ENCODE data around the gene RUSC2. TPM values are rescaled to one million over a fixed set of nuclear protein-coding genes. Genes with fewer than 3 reads are reported as not detected.

The RUSC2 gene
- total and polyA plus RNA-seq, 2 of the 13 experiments (the other 11 are each of a cell fraction or from before 2014, with no cell fraction given) = 2.8 to 3.3 TPM

GRCh38 chr9:35489313-35490154 is at the start of gene RUSC2 (continued):
- TF ChIP-seq ZNF318 (CRISPR knock-in tag; IDR thresholded peaks at IDR 0.05) = no peak
- TF ChIP-seq MLX (CRISPR knock-in tag; IDR thresholded peaks at IDR 0.05) = no peak
- TF ChIP-seq ZSCAN22 (CRISPR knock-in tag; IDR thresholded peaks at IDR 0.05) = 0 out of 2 replicates have a peak, but pooled peaks have one; percentile 57
- TF ChIP-seq MAFG (CRISPR knock-in tag; IDR thresholded peaks at IDR 0.05) = no peak
- TF ChIP-seq ZNF691 (CRISPR knock-in tag; IDR thresholded peaks at IDR 0.05; ENCODE audit: borderline replicate concordance, low read depth) = peak; percentile 45; the same call in 1 of the 2 replicates
- peak; percentile 70; the same call in 1 of the 2 replicates for TF ChIP-seq ZNF790 (CRISPR knock-in tag; IDR thresholded peaks at IDR 0.05; ENCODE audit: borderline replicate concordance)
- TF ChIP-seq MIER2 (CRISPR knock-in tag; IDR thresholded peaks at IDR 0.05) = 0 out of 2 replicates have a peak, but pooled peaks have one; percentile 9
- TF ChIP-seq GATAD2A (CRISPR knock-in tag; IDR thresholded peaks at IDR 0.05) = peak; percentile 40; the same call in 1 of the 2 replicates
- no peak for TF ChIP-seq CHD4 (IDR thresholded peaks at IDR 0.05; ENCODE audit: borderline replicate concordance, low read length)
- no peak for TF ChIP-seq ZBTB1 (CRISPR knock-in tag; IDR thresholded peaks at IDR 0.05; ENCODE audit: borderline replicate concordance)
- no peak for TF ChIP-seq MIER3 (CRISPR knock-in tag; IDR thresholded peaks at IDR 0.05; ENCODE audit: borderline replicate concordance)
- peak; percentile 73 for TF ChIP-seq ZNF552 (CRISPR knock-in tag; IDR thresholded peaks at IDR 0.05; ENCODE audit: borderline replicate concordance)
- TF ChIP-seq TOPORS (CRISPR knock-in tag; IDR thresholded peaks at IDR 0.05) = peak; percentile 47; the same call in 1 of the 2 replicates
- no peak for TF ChIP-seq KLF11 (CRISPR knock-in tag; IDR thresholded peaks at IDR 0.05)
- peak; percentile 91 for TF ChIP-seq SKI (IDR thresholded peaks at IDR 0.05; ENCODE audit: partially characterized antibody)
- no peak; the same call in 1 of the 2 replicates for TF ChIP-seq ZNF616 (CRISPR knock-in tag; IDR thresholded peaks at IDR 0.05; ENCODE audit: low read depth)
- no peak; the same call in 1 of the 2 replicates for TF ChIP-seq MEIS2 (CRISPR knock-in tag; IDR thresholded peaks at IDR 0.05)
- peak; percentile 57; the same call in 1 of the 2 replicates for TF ChIP-seq POLR2AphosphoS5 (IDR thresholded peaks at IDR 0.05; ENCODE audit: low read depth, low read length)
